Chondrocyte (in vitro differentiated cells): ENCODE results near the gene PLB1. TPM values are rescaled to one million over a fixed set of nuclear protein-coding genes. Genes with fewer than 3 reads are reported as not detected.

Experiments
- DNase-seq: peaks from one replicate; pipeline ENCODE4 v3.0.0; 2021; ENCODE audit warnings: mixed read lengths, low spot score
- H3K27ac Mint-ChIP-seq: one replicate; pipeline ENCODE4 v1.8.0; 2021; ENCODE audit warnings: mild to moderate bottlenecking, moderate library complexity, mixed read lengths; ENCODE audit not compliant: unreplicated experiment
- H3K27me3 Mint-ChIP-seq: 2 replicates; pipeline ENCODE4 v1.8.0; 2021; ENCODE audit warnings: low read depth, mixed read lengths
- H3K36me3 Mint-ChIP-seq: 2 replicates; pipeline ENCODE4 v1.8.0; 2021; ENCODE audit warnings: low read depth, mixed read lengths
- H3K4me1 Mint-ChIP-seq: 2 replicates; pipeline ENCODE4 v1.8.0; 2021; ENCODE audit warnings: low read depth, mild to moderate bottlenecking, mixed read lengths
- H3K4me3 Mint-ChIP-seq: one replicate; pipeline ENCODE4 v1.8.0; 2021; ENCODE audit warnings: mild to moderate bottlenecking, moderate library complexity, mixed read lengths; ENCODE audit not compliant: unreplicated experiment
- H3K9me3 Mint-ChIP-seq: 2 replicates; pipeline ENCODE4 v1.8.0; 2021; ENCODE audit warnings: low read depth, mixed read lengths
- total RNA-seq: library from RNA; stranded (reverse); gene quantifications from 3 replicates; pipeline ENCODE4 v1.2.1, GENCODE V29; 2021
- TF ChIP-seq, protein P1 (sequence below): fragments of 200-600 bp; sonication (generic); IDR thresholded peaks from 2 replicates; pipeline ENCODE4 v1.5.0; 2021; ENCODE audit warnings: antibody characterized with exemption, mild to moderate bottlenecking, moderate library complexity

The PLB1 gene
- total RNA-seq, 1 donor from 2014 or later: 4.4 TPM

DNA sequence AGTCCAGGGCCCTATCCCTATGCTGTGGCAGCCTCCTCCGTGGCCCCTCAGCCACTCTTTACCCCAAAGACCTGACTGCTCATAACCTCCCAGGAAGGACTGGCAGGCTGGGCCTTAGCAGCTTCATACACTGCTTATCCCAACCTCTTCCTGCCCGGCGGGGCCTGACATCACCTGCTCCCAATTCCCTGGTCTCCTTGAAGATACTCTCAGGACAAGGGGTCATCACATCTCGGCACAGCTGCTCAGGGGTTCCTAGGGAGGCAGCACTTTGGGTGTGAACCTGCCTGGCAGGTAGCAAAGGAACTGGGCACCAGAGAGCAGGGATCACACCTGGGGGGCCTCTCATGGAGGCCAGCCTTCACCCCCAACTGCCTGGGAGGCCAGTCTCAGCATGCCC is 68.5 kb downstream of the PLB1 start:
- peaks cover 25% of the 10 kb centered on the region for H3K4me1 Mint-ChIP-seq
- H3K9me3 Mint-ChIP-seq: no peaks in the 10 kb centered on the region
- no peak overlapping the region for H3K27ac Mint-ChIP-seq
- no peak overlapping the region for H3K4me3 Mint-ChIP-seq
- H3K36me3 Mint-ChIP-seq: peaks cover 2% of the 10 kb centered on the region
- H3K27me3 Mint-ChIP-seq: no peaks in the 10 kb centered on the region
- TF ChIP-seq, protein P1, sequence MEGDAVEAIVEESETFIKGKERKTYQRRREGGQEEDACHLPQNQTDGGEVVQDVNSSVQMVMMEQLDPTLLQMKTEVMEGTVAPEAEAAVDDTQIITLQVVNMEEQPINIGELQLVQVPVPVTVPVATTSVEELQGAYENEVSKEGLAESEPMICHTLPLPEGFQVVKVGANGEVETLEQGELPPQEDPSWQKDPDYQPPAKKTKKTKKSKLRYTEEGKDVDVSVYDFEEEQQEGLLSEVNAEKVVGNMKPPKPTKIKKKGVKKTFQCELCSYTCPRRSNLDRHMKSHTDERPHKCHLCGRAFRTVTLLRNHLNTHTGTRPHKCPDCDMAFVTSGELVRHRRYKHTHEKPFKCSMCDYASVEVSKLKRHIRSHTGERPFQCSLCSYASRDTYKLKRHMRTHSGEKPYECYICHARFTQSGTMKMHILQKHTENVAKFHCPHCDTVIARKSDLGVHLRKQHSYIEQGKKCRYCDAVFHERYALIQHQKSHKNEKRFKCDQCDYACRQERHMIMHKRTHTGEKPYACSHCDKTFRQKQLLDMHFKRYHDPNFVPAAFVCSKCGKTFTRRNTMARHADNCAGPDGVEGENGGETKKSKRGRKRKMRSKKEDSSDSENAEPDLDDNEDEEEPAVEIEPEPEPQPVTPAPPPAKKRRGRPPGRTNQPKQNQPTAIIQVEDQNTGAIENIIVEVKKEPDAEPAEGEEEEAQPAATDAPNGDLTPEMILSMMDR: no peak
- peak; percentile 15 for DNase-seq

DNA sequence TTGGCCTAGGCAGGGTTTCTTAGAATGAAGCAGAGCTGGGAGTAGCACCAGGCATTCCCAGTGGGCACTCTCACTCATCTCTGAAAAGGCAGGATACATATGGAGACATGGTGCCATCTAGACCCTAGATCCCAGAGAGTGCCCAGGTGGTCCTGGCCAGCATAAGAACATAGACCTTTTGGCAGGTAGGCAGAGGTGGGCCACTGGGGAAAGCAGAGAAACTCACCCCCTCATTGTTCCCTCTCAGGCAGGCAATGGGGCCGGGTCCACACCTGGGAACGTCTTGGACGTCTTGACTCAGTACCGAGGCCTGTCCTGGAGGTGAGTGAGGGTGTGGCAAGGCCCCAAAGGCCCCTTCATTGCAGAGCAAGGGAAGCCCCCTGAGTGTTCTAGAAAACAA is 69.2 kb downstream of the PLB1 start:
- no peaks in the 10 kb centered on the region for H3K27me3 Mint-ChIP-seq
- no peak overlapping the region for H3K27ac Mint-ChIP-seq
- H3K36me3 Mint-ChIP-seq: peaks cover 2% of the 10 kb centered on the region
- no peak overlapping the region for H3K4me3 Mint-ChIP-seq
- H3K9me3 Mint-ChIP-seq: peaks cover 1% of the 10 kb centered on the region
- peaks cover 25% of the 10 kb centered on the region for H3K4me1 Mint-ChIP-seq
- TF ChIP-seq, protein P1: no peak
- no peak for DNase-seq

- no peaks in the 10 kb centered on the region for H3K27me3 Mint-ChIP-seq
- TF ChIP-seq, protein P1: no peak
- peaks cover 3% of the 10 kb centered on the region for H3K9me3 Mint-ChIP-seq
- H3K4me3 Mint-ChIP-seq: peak overlapping the region; percentile 89
- H3K27ac Mint-ChIP-seq: no peak overlapping the region
- peaks cover 25% of the 10 kb centered on the region for H3K4me1 Mint-ChIP-seq
- H3K36me3 Mint-ChIP-seq: peaks cover 2% of the 10 kb centered on the region
- DNase-seq: no peak
Measured at GRCh38 chr2:28565720-28566295, 69.9 kb downstream of the PLB1 start.

GRCh38 chr2:28566521-28567041 is 70.7 kb downstream of the PLB1 start:
- peaks cover 25% of the 10 kb centered on the region for H3K4me1 Mint-ChIP-seq
- H3K36me3 Mint-ChIP-seq: peaks cover 3% of the 10 kb centered on the region
- peak overlapping the region; percentile 89 for H3K4me3 Mint-ChIP-seq
- H3K27me3 Mint-ChIP-seq: no peaks in the 10 kb centered on the region
- H3K27ac Mint-ChIP-seq: peak overlapping the region; percentile 95
- TF ChIP-seq, protein P1: peak; percentile 100
- H3K9me3 Mint-ChIP-seq: peaks cover 7% of the 10 kb centered on the region
- DNase-seq: no peak

- Mint-ChIP-seq H3K4me3 (peak overlapping the region; percentile 89), H3K36me3 (peaks cover 7% of the 10 kb centered on the region), H3K27ac (peak overlapping the region; percentile 95), H3K9me3 (peaks cover 12% of the 10 kb centered on the region), H3K27me3 (no peaks in the 10 kb centered on the region), H3K4me1 (peaks cover 25% of the 10 kb centered on the region)
- TF ChIP-seq, protein P1: no peak
- no peak for DNase-seq
Measured at GRCh38 chr2:28567061-28567471, 71.2 kb downstream of the PLB1 start.
